HuH-7 (cell line): Measurements from ENCODE around the gene MYLK.
"Not testable (repeated sequence)": the region's sequence is repeated elsewhere in the genome, so short reads cannot be mapped to it uniquely, and the experiment has no call there.

Experiments
- DNase-seq: peaks from one replicate; pipeline ENCODE4 v3.0.0; 2011; ENCODE audit warnings: low spot score

The MYLK gene

DNA sequence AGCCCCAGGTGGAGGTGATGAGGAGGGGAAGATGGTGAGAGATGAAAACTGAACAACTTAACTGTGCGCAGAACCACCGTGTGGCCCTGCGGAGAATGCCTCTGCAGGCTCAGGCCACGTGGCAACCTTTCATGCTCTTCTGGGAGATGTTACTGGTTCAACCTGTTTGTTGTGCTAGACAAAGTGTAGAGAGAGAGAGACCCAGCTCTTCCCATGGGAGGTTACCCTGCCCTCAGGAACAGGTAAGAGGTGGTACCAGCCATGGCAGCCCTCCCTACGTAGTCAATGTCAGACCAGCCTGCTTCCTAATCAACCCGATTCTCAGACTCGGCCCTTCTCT, 262.3 kb downstream of the MYLK start:
- DNase-seq, result no peak

DNA sequence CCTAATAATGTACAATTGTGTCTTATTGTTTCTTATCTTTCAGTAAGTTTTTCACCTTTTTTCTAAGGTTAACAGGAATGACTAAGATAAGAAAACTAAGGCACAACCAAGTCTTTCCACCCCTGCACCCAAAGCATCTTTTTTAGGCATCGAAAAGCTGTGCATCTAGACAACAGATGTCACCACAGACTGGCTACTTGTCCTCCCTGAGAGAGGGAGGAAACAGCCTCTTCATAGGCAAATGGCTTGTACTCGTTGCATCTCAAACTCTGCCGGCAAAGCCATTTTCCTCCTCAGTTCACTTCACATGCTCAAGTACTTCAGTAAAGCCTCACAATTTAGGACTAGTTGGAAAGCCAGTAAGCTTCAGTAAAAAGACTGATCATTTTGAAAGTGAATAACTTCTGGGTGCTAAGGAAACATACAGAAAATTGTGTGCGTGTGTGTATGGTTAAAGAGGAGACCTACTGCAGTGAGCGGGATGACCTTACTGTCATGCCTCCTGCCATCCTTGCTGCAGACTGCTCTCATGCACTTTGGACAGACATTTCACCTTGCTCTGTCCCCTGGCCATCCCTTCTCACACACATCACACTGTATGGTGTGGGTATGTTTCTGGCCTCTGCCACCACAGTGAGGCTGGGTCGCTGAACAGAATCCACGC, 262.8 kb downstream of the MYLK start:
- DNase-seq, result no peak

DNA sequence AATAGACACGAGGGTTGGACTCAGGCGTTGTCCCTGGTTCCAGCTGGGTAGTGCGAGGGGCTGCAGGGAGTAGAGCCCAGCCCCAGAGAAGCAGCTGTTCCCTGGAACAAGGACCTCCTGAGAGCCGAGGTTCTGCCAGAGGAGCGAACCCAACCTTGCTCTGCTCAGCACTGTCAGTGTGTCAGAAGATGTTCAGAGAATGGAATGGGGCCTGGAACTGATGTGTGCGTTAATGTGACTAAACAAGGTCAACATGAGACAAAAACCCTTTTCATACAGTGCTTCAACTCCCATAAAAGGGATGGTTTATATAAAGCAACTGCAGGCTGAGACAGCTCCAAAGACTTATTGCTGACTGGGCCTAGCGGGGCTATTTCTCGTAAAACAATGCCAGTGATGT, 263.8 kb downstream of the MYLK start:
- DNase-seq, result no peak

GRCh38 chr3:123618768-123619484, 265.2 kb downstream of the MYLK start:
- DNase-seq, result no peak

DNA sequence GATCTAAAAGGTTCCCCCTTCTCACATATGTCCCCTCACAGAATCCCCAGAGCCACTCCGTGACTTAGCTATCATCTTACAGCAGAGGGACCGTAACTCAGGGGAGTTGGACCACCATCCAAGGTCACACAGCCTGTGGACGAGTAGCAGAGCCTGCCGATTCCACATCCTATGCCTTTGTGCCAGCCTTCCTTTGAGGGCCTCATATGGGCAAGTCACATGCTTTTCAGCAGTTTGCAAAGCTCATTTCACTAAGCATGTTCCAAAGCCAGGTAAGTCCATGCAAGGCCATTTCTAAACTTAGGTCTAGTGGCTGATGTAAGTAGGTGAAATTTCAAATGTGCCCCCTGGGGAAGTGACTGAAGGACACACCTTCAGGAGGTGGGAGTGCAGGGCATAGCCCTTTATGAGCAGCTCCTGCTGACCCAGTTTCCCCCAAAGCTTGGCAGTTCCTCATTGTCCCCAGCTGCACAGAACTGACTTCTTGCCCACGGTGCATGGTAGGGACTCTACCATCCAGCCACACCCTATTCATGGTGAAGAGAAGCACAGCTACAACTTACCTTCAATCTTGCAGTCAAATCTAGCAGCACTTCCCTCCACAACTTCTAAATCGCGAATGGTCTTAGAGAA, 265.9 kb downstream of the MYLK start:
- DNase-seq, result no peak

GRCh38 chr3:123616593-123616992, 267.5 kb downstream of the MYLK start:
- no peak for DNase-seq

GRCh38 chr3:123613543-123613942, 270.6 kb downstream of the MYLK start:
- no peak for DNase-seq

- DNase-seq, result not testable (repeated sequence)
These were observed 272.5 kb downstream of the MYLK start for GRCh38 chr3:123611674-123612073.

DNA sequence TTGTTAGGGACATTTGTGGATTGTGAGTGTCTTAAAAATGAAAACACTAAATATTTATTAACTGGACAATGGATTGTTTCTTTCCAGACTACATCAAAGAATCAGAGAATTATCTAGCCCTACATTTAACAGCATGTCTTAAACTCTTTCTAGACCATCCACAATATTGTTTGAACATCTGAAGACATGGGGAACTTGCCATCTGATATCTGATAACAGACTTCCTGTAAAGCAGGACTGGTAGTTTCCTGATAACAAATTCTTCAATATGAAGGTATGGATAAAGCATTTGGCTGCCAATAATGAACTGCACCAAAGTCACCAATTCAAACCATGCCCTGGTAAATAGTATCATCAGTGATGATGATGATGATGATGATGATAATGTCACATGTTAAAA, 273.1 kb downstream of the MYLK start:
- DNase-seq, result no peak

DNA sequence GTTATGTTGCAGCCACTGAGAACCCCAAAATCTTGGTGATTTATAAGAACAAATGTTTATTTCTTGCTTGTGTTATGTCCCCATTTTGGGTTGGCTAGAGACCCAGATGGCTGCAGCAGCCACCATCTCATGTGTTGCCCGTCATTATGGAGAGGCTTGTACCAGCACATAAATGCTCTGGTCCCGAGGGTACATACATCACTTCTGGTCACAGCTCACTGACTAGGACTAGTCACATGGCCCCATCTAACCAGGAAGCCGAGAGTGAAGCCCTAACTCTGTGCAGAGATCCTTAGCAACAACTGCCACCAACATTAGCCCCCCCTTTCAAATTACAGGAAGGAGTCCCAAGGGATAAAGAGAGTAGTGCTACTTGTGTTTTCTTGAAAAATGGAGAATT, 273.8 kb downstream of the MYLK start:
- DNase-seq, result no peak

- no peak for DNase-seq
These were observed 275.1 kb downstream of the MYLK start for GRCh38 chr3:123609063-123609462.

DNA sequence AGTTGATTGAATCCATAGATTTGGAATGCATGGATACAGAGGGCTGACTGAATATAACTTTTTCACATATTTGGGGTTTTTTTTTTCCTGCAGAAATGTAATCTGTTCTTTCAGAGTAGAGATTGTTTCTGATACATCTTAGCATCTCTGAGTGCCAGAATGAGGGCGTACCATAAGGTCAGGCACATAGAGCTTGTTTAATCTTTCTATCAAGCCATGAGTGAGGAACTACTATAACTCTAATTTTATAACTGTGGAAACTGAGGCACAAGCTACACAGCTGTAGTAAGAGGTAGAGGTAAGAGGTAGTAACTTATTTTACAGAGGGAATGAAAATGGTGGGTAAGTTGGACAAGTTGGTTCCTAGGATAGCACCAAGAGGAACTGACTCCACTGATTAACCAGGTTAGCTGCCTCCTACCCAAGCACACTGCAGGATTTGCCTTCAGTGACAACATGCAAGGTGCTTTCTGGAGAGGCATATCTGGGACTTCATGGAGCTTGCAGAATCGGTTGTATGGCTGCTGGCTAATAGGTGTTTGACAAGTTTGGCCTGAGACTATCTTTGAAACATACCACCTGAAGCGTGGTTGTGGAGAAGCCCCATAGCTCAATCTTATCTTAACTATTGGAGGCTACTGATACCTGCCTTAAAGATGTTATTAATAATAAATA, 275.7 kb downstream of the MYLK start:
- no peak for DNase-seq

DNA sequence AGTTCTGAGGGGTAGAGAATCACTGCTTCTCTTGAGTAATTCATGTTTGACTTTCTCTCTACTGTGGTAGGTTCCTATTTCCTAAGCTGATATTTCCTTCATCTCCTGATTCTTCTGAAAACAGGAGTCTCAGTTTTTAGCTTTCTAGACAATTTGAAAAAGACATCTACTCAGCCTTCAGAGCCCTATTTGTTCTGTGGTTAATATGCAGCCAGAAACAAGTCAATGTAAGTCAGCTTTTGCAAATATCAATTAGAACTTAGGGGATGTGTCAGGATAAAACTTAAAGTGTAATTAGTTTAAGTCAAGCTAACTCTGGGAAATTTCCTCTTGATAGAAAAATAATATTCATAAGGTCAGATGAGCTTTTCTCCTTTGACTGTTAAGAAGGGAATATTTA, 277.6 kb downstream of the MYLK start:
- DNase-seq, result no peak

GRCh38 chr3:123605789-123606234, 278.3 kb downstream of the MYLK start:
- peak; percentile 52 for DNase-seq

DNA sequence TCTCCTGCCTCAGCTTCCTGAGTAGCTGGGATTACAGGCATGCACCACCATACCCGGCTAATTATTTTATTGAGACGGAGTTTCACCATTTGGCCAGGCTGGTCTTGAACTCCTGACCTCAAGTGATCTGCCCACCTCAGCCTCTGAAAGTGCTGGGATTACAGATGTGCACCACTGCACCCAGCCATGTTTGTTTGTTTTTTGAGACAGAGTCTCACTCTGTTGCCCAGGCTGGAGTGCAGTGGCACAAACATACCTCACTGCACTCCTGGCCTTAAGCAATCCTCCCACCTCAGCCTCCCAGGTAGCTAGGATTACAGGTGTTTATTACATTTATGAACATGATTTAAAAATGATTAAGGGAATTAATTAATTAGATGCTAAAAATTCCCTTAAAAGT, 281.0 kb downstream of the MYLK start:
- not testable (repeated sequence) for DNase-seq

- no peak for DNase-seq
These were observed 281.8 kb downstream of the MYLK start for GRCh38 chr3:123602325-123602724.

- not testable (repeated sequence) for DNase-seq
These were observed 283.3 kb downstream of the MYLK start for GRCh38 chr3:123600863-123601262.

DNA sequence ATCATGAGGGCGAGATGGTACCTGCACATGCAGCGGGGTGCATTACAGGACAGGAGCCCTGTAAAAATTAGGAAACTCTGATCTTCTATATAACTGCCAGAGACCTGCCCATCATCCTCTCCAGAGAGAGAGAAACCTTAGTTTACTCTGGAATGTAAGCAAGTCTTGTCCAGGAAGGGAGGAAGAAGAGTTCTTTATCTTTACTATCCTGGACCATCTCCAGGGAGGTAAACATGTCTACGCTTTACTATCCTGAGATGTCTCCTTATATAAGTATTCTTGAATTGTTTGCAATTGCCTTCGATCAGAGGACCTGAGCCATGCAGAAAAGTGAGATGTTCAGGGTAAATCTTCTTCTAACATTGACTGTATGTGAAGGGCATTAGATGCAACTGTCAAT, 286.6 kb downstream of the MYLK start:
- no peak for DNase-seq

GRCh38 chr3:123595396-123596180, 288.5 kb downstream of the MYLK start:
- no peak for DNase-seq

GRCh38 chr3:123593381-123593780, 290.8 kb downstream of the MYLK start:
- no peak for DNase-seq

DNA sequence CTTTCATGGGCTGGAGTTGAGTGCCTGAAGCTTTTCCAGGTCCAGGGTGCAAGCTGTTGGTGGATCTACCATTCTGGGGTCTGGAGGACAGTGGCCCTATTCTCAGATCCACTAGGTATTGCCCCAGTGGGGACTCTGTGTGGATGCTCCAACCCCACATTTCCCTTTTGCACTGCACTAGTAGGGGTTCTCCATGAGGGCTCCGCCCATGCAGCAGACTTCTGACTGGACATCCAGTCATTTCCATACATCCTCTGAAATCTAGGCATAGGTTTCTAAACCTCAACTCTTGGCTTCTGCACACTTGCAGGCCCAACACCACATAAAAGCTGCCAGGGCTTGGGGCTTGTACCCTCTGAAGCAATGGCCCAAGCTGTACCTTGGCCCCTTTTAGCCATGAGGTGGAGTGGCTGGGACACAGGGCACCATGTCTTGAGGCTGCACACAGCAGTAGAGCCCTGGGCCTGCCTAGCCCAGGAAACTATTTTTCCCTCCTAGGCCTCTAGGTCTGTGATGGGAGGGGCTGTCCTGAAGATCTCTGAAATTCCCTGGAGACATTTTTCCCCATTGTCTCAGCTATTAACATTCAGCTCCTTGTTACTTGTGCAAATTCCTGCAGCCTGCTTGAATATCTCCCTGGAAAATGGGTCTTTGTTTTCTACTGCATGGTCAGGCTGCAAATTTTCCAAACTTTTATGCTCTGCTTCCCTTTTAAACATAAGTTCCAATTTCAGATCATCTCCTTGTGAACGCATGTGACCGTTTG, 293.3 kb downstream of the MYLK start:
- no peak for DNase-seq
